ENCODE data around the gene DUSP19.

DNA sequence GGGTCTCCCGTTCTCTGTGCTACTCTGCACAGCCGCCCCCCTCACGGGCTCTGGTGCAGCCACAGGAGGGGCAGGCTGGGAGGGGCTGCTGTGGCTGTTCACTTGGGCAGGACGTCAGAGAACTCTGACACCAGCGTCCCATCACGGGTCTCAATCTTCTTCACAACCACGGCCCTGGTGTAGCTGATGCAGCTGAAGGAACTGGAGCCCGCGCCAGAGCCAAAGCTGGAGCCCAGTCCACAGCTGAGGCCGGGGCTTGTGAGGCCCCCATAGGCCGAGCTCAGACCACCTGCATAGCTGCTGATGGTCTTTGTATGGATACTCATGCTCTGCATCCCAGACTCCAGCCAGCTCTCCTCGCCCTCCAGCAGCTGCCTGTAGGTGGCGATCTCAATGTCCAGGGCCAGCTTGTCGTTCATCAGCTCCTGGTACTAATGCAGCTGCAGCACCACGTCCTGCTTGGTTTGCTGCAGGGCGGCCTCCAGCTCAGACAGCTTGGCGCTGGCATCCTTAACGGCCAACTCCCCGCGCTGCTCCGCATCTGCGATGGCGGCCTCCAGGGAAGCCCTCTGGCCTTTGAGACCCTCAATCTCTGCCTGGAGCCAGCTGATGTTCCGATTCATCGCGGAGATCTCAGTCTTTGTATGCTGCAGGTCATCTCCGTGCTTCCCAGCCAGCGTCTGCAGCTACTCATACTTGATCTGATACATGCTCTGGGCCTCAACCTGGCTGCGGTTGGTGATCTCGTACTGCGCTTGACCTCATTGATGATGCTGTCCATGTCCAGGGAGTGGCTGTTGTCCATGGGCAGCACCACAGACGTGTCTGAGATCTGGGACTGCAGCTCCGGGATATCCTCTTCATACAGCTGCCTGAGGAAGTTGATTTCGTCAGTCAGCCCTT is 7.4 kb upstream of the DUSP19 start:
- TF ChIP-seq, protein P1, sequence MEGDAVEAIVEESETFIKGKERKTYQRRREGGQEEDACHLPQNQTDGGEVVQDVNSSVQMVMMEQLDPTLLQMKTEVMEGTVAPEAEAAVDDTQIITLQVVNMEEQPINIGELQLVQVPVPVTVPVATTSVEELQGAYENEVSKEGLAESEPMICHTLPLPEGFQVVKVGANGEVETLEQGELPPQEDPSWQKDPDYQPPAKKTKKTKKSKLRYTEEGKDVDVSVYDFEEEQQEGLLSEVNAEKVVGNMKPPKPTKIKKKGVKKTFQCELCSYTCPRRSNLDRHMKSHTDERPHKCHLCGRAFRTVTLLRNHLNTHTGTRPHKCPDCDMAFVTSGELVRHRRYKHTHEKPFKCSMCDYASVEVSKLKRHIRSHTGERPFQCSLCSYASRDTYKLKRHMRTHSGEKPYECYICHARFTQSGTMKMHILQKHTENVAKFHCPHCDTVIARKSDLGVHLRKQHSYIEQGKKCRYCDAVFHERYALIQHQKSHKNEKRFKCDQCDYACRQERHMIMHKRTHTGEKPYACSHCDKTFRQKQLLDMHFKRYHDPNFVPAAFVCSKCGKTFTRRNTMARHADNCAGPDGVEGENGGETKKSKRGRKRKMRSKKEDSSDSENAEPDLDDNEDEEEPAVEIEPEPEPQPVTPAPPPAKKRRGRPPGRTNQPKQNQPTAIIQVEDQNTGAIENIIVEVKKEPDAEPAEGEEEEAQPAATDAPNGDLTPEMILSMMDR (IDR thresholded peaks at IDR 0.05; ENCODE audit: low read length): no peak; the same call in 1 of the 2 replicates
- no peak for TF ChIP-seq EZH2 (IDR thresholded peaks at IDR 0.05; ENCODE audit: borderline replicate concordance, low read length)
